Aorta (tissue), 5 donors: Measurements from ENCODE around the gene NLRC5. TPM values are rescaled to one million over a fixed set of nuclear protein-coding genes. Genes with fewer than 3 reads are reported as not detected.
A peak's percentile ranks its signal among the peaks of the same experiment; 100 is the strongest.

Source experiments
- ATAC-seq: fragments of 200-7000 bp; cut with Tn5 transposase; one replicate; pipeline ENCODE4 v1.9.1; 2022; ENCODE audit warnings: moderate library complexity; ENCODE audit not compliant: low FRiP score
- DNase-seq, 2 donors: peaks; one replicate each; pipeline ENCODE4 v3.0.0-alpha.2; 2020
- H3K27ac ChIP-seq, 2 donors: one replicate each; pipeline ENCODE4 v1.5.1; 2013; ENCODE audit warnings: low read length in 2 of 2, mild to moderate bottlenecking in 2 of 2, moderate library complexity in 2 of 2, control low read depth in 1 of 2, inconsistent platforms in 1 of 2, low read depth in 1 of 2
- H3K27me3 ChIP-seq, 2 donors: one replicate each; pipeline ENCODE4 v1.6.1; 2013; ENCODE audit warnings: control low read depth in 1 of 2, low read length in 1 of 2, mild to moderate bottlenecking in 1 of 2, moderate library complexity in 1 of 2; ENCODE audit not compliant: insufficient read depth in 2 of 2, control insufficient read depth in 1 of 2
- H3K36me3 ChIP-seq, 2 donors: one replicate each; pipeline ENCODE4 v1.6.1; 2013; ENCODE audit warnings: control low read depth in 1 of 2, low read length in 1 of 2, mild to moderate bottlenecking in 1 of 2; ENCODE audit not compliant: insufficient read depth in 2 of 2, control insufficient read depth in 1 of 2
- H3K4me1 ChIP-seq, 2 donors: one replicate each; pipeline ENCODE4 v1.6.1; 2013; ENCODE audit warnings: low read length in 2 of 2, control low read depth in 1 of 2, mild to moderate bottlenecking in 1 of 2, moderate library complexity in 1 of 2; ENCODE audit not compliant: insufficient read depth in 2 of 2, control insufficient read depth in 1 of 2
- H3K4me3 ChIP-seq, 2 donors: one replicate each; pipeline ENCODE4 v1.5.1; 2013; ENCODE audit warnings: low read length in 2 of 2, control low read depth in 1 of 2, mild to moderate bottlenecking in 1 of 2
- H3K9me3 ChIP-seq: one replicate; pipeline ENCODE4 v1.6.1; 2013; ENCODE audit warnings: mild to moderate bottlenecking, low read length; ENCODE audit not compliant: control insufficient read depth
- WGBS, 2 donors: extraction: QIAGEN DNeasy Blood & Tissue Kit; methylation state at CpG; one replicate each; pipeline ENCODE4 v1.1.7; 2013; 5-methylcytosine and 5-hydroxymethylcytosine counted together
- intact Hi-C, 2 donors: fragments of 100-400 bp; cut with DNase I; formaldehyde crosslinking; loops; one replicate each; pipeline versions ENCODE4 v1.14.2 to v1.15.0; 2022
- long read RNA-seq, 2 donors: library from polyadenylated mRNA; unstranded; transcript quantifications; one replicate each; pipeline ENCODE4 v2.0.0, GENCODE V29; 2020 to 2021
- polyA plus RNA-seq, 2 donors: library from polyadenylated mRNA; stranded (reverse); fragments of 200-250 nt; gene quantifications; one replicate each; pipeline ENCODE4 v1.2.3, GENCODE V29; 2013
- total RNA-seq, 2 donors: library from RNA; stranded (reverse); fragmentation: NEBNext Ultra II Directional; extraction: Animal tissue kit (Norgen Biotek cat#: 25700); gene quantifications; one replicate each; pipeline ENCODE4 v1.2.1, GENCODE V29; 2021
- donor health status: healthy with polysubstance abuse.
- donor health status: Bipolar disorder and iron deficiency.
- donor health status: DM: no; HTN: no; CAD: no.
- donor health status: DM: no; HTN: no; CAD: no.
- donor health status: DM: yes; HTN: yes; CAD: no.

The NLRC5 gene
- total RNA-seq (10 to 100 TPM; 49.3 to 82.9 TPM), polyA plus RNA-seq (10 to 100 TPM in 1 of 2 donors, 1 to 10 TPM in 1; 4.9 to 22.6 TPM)
- long read RNA-seq, donor 1, partial matches to known transcripts = 11 of 24 reads
- long read RNA-seq, donor 1, other reads (novel, unspliced or antisense) = 10 of 24 reads
- long read RNA-seq, donor 2, partial matches to known transcripts = 7 of 19 reads
- long read RNA-seq, donor 2, other reads (novel, unspliced or antisense) = 11 of 19 reads

DNA sequence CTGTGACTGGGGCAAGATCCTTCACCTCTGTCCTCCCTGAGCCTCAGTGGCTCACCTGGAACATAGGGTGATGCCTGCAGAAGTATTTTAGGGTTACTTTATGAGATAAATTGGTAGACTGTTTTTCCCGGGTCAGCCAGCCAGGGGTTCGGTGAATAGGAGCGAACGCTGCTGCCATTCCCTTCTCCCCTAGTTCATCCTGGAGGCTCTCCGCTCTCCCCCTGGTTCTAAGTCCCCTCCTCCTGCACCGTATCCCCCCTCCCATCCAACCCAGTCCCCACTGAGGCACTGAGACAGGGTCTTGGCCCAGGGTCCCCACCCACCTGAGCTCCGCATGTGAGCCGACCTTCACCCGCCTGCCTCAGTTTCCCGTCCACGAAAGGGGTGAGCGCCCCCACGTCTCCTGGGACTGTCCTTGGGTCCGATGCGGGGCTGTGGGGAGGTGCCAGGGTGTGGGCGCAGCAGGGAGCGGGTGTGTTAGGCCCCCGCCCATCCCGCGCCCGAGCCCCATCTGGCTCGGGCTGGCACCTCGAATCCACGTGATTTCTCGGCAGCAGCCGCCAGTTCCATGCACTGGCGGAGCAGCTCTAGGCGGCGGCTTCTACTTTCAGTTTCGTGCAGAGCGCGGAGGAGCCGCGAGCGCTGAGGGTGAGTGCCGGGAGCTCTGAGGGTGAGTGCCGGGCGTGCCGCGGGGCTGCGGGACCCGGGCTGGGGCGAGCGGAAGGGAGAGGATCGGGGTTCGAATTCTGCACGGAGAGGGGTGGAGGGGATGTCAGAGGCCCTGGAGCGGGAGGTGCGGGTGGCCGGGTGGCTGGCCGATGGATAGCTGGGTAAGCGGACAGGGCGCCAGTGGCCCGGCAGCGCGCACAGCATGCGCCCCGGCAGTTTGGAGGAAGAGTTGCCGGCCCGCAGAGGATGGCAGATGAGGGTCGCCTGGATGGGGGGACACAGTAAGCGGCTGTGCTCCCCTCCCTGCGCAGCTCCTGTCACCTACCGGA, at the start of gene NLRC5:
Gene NLRC5 (plus strand): TSS at position 610 of the 998 bp plus-strand sequence. CDS start 31,156 bp downstream, outside the sequence.
- DNase-seq = peak; percentile 94 to 96
- Histone ChIP-seq H3K4me3 (peak within 1 kb of the TSS; percentile 69 to 77), H3K27me3 (no peaks in the 10 kb centered on the region), H3K27ac (peak within 1 kb of the TSS in 1 of 2 donors; percentile 57), H3K9me3 (no peaks in the 10 kb centered on the region), H3K36me3 (no peaks in the 10 kb centered on the region), H3K4me1 (no peaks in the 10 kb centered on the region)
- intact Hi-C loops = loop anchor here in 1 of 2 donors (5.0 kb wide), 1 partner anchor 57 kb away; the partner anchor contains the start of gene HERPUD1
- 4% methylated on average over 57 to 64 of the region's 64 CpGs for WGBS, 2 donors
- peak; percentile 93 for ATAC-seq

GRCh38 chr16:56939801-56940200, 49.6 kb upstream of the NLRC5 start:
- no peaks in the 10 kb centered on the region for H3K4me1 ChIP-seq

GRCh38 chr16:56941092-56941491, 48.3 kb upstream of the NLRC5 start:
- H3K4me1 ChIP-seq = no peaks in the 10 kb centered on the region
- 62 to 72% methylated on average over 2 of the region's 2 CpGs for WGBS, 2 donors
- no peaks in the 10 kb centered on the region for H3K9me3 ChIP-seq
- peaks cover 6 to 23% of the 10 kb centered on the region in 2 donors for H3K36me3 ChIP-seq
- no peaks in the 10 kb centered on the region for H3K27me3 ChIP-seq
- DNase-seq (no peak), ATAC-seq (no peak)
- H3K27ac ChIP-seq = no peak overlapping the region
- no peak overlapping the region for H3K4me3 ChIP-seq
- intact Hi-C loops = no loop called here

More at GRCh38 chr16:56939801-56940200, 49.6 kb upstream of the NLRC5 start:
- intact Hi-C loops = no loop called here
- DNase-seq = no peak
- ATAC-seq = no peak
- Histone ChIP-seq H3K4me3 (no peak overlapping the region), H3K36me3 (peaks cover 6 to 23% of the 10 kb centered on the region in 2 donors), H3K27ac (no peak overlapping the region), H3K27me3 (no peaks in the 10 kb centered on the region), H3K9me3 (no peaks in the 10 kb centered on the region)
- 82 to 83% methylated on average over 4 of the region's 4 CpGs for WGBS, 2 donors

GRCh38 chr16:56941856-56942331, 47.5 kb upstream of the NLRC5 start:
- intact Hi-C loops = no loop called here
- Histone ChIP-seq H3K27me3 (no peaks in the 10 kb centered on the region), H3K27ac (no peak overlapping the region), H3K9me3 (no peaks in the 10 kb centered on the region), H3K4me3 (no peak overlapping the region), H3K36me3 (peaks cover 6 to 23% of the 10 kb centered on the region in 2 donors), H3K4me1 (no peaks in the 10 kb centered on the region)
- ATAC-seq (no peak), DNase-seq (no peak)
- 74 to 82% methylated on average over 9 of the region's 9 CpGs for WGBS, 2 donors

- Histone ChIP-seq H3K27ac (no peak overlapping the region), H3K9me3 (no peaks in the 10 kb centered on the region), H3K36me3 (peaks cover 6 to 19% of the 10 kb centered on the region in 2 donors), H3K4me1 (no peaks in the 10 kb centered on the region), H3K27me3 (no peaks in the 10 kb centered on the region), H3K4me3 (no peak overlapping the region)
- 71 to 83% methylated on average over 6 of the region's 6 CpGs for WGBS, 2 donors
- DNase-seq (peak in 1 of 2 donors; percentile 36), ATAC-seq (no peak)
- intact Hi-C loops = no loop called here
These were observed 45.5 kb upstream of the NLRC5 start for GRCh38 chr16:56943761-56944375.

- H3K27ac ChIP-seq = peak overlapping the region in 1 of 2 donors; percentile 67
- peak in 1 of 2 donors; percentile 64 for DNase-seq
- intact Hi-C loops = no loop called here
- no peaks in the 10 kb centered on the region for H3K4me1 ChIP-seq
- WGBS, 2 donors = 35 to 41% methylated on average over 2 of the region's 2 CpGs
- peaks cover 6 to 10% of the 10 kb centered on the region in 2 donors for H3K36me3 ChIP-seq
- no peak for ATAC-seq
- no peaks in the 10 kb centered on the region for H3K27me3 ChIP-seq
- no peak overlapping the region for H3K4me3 ChIP-seq
- H3K9me3 ChIP-seq = no peaks in the 10 kb centered on the region
These were observed 44.2 kb upstream of the NLRC5 start for GRCh38 chr16:56944954-56945839.

- intact Hi-C loops = no loop called here
- Histone ChIP-seq H3K27ac (no peak overlapping the region), H3K9me3 (no peaks in the 10 kb centered on the region), H3K27me3 (no peaks in the 10 kb centered on the region), H3K36me3 (peaks cover 5 to 8% of the 10 kb centered on the region in 2 donors), H3K4me1 (no peaks in the 10 kb centered on the region), H3K4me3 (no peak overlapping the region)
- 28 to 31% methylated on average over 12 of the region's 12 CpGs for WGBS, 2 donors
- ATAC-seq = no peak
- peak in 1 of 2 donors; percentile 52 for DNase-seq
These were observed 43.4 kb upstream of the NLRC5 start for GRCh38 chr16:56945847-56946527.
